ENCODE results near the gene TMTC3.

TMTC3 gene

GRCh38 chr12:88141774-88142609 is at the start of gene TMTC3, which contains the start of gene CEP290:
Gene TMTC3 (plus strand): TSS chr12:88142307. CDS start chr12:88148316, 6,009 bp downstream.
Gene CEP290 (minus strand): TSS chr12:88142088. CDS start chr12:88141307, 781 bp downstream.
- no peak for TF ChIP-seq CTCF (conservative IDR thresholded peaks at IDR 0.05)

GRCh38 chr12:88092771-88093170 is 49.3 kb upstream of the TMTC3 start:
- TF ChIP-seq CTCF (conservative IDR thresholded peaks at IDR 0.05), result no peak
- H3K27ac ChIP-seq, result no peak overlapping the region

More at GRCh38 chr12:88141774-88142609, at the start of gene TMTC3, which contains the start of gene CEP290:
- H3K27ac ChIP-seq, result peak within 1 kb of the TSS; percentile 83

- no peak; the same call in 1 of the 2 replicates for TF ChIP-seq CTCF (conservative IDR thresholded peaks at IDR 0.05)
- H3K27ac ChIP-seq, result no peak overlapping the region
These were observed 48.5 kb upstream of the TMTC3 start for GRCh38 chr12:88093573-88093972.

DNA sequence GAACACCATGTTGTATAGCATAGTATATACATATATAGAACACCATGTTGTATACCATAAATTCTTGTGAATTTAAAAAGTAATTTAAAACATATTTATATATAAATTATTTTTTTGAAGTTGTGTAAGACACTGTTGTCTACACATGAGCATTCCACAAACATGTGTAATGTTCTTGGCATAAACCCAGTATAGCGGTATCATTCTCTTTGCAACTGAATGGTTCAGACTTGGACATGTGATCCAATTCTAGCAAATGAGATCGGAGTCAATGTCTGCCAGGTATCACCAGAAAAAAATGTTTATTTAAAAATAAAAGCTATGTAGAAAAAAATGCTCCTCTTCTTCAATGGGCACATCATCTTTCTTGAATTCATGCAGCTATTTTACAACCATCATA is 34.1 kb upstream of the TMTC3 start:
- H3K27ac ChIP-seq, result no peak overlapping the region
- no peak for TF ChIP-seq CTCF (conservative IDR thresholded peaks at IDR 0.05)

DNA sequence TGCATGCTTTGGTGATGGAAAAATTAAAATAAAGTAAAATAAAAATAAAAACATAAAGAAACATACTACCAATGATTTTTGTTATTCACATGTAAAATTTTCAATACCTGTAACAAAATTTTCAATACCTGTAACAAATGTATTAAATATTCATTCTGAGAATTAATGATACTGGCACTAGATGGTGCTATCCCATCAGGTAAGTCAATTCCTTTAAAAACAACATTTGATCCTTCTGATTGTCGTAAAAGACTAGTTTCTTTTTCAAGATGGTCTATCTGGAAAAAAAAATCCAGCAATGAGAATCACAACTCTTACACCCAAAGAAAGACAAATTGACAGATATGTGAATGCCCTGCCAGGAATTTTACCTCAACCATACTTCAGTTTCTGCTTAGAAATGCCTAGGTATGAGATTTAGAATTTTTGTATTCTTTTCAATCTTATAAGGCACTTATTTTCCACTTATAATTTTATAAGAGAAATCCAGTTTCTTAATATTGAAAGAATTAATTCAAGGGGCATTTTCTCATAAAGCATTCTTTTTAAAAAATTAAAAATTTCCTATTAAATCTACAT is 30.9 kb upstream of the TMTC3 start:
- TF ChIP-seq CTCF (conservative IDR thresholded peaks at IDR 0.05), result peak; percentile 79
- H3K27ac ChIP-seq, result peak overlapping the region; percentile 34; the same call in 1 of the 2 replicates

GRCh38 chr12:88113871-88114270 is 28.2 kb upstream of the TMTC3 start:
- no peak overlapping the region for H3K27ac ChIP-seq

More at GRCh38 chr12:88113871-88114270, 28.2 kb upstream of the TMTC3 start:
- no peak for TF ChIP-seq CTCF (conservative IDR thresholded peaks at IDR 0.05)

Measured in VCaP (cell line).